Tibial artery (tissue), 4 donors: ENCODE data around the gene GPR15.

Experiments
- DNase-seq, 2 donors: peaks; one replicate each; pipeline ENCODE4 v3.0.0-alpha.2; 2019
- H3K27ac ChIP-seq, 2 donors: fragments of 200-600 bp; sonication (generic) in 1 of 2; 1 replicate in 1 of 2; 2 replicates in 1 of 2; pipeline ENCODE4 v1.5.1; 2018 to 2019; ENCODE audit warnings: mild to moderate bottlenecking in 1 of 2
- H3K27me3 ChIP-seq, 2 donors: fragments of 200-600 bp; sonication (generic) in 1 of 2; one replicate each; pipeline versions ENCODE4 v1.5.1 to v1.6.0; 2016 to 2019
- H3K36me3 ChIP-seq, 3 donors: fragments of 200-600 bp; sonication (generic) in 2 of 3; one replicate each; pipeline ENCODE4 v1.5.1; 2016 to 2019; ENCODE audit warnings: mild to moderate bottlenecking in 2 of 3
- H3K4me1 ChIP-seq, 4 donors: fragments of 200-600 bp; sonication (generic) in 2 of 4; 1 replicate in 3 of 4; 2 replicates in 1 of 4; pipeline ENCODE4 v1.5.1; 2016 to 2019
- H3K4me3 ChIP-seq, 2 donors: fragments of 200-600 bp; sonication (generic) in 1 of 2; 1 replicate in 1 of 2; 2 replicates in 1 of 2; pipeline ENCODE4 v1.5.1; 2018 to 2019; ENCODE audit warnings: mild to moderate bottlenecking in 2 of 2
- H3K9me3 ChIP-seq, 3 donors: fragments of 200-600 bp; sonication (generic) in 1 of 3; one replicate each; pipeline ENCODE4 v1.5.1; 2016 to 2019
- intact Hi-C: fragments of 100-400 bp; cut with DNase I; formaldehyde crosslinking; loops from one replicate; pipeline ENCODE4 v1.15.0; 2023; ENCODE audit warnings: low total_unique reads
- TF ChIP-seq, protein P1 (sequence below), 2 experiments: fragments of 200-600 bp in 1 of 2; fragments of 450-650 bp in 1 of 2; IDR thresholded peaks; one replicate each; pipeline ENCODE4 v1.5.1; 2017 to 2019; ENCODE audit warnings: antibody characterized with exemption in 2 of 2, mild to moderate bottlenecking in 1 of 2, moderate library complexity in 1 of 2

The GPR15 gene

DNA sequence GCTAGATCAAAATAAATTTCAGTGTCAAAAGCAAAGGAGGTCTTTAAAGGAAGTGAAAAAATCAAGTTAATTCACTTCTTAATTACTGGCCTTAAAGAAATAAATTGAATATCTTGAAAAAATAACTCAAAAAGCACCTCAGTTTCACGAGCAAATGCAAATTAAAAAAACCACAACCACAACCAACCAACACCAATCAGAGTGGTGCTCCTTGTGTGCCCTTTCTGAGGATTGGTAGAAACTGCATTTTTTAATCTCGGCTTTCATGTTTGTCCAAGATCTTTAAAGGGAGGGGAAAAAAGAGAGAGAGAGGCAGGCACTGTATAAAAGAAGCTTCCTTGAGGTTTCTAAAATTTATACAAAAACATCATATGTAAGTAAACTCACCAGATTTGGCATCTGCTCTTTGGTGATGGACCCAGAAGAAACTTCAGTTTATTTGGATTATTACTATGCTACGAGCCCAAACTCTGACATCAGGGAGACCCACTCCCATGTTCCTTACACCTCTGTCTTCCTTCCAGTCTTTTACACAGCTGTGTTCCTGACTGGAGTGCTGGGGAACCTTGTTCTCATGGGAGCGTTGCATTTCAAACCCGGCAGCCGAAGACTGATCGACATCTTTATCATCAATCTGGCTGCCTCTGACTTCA, at the start of gene GPR15:
Gene GPR15 (plus strand): TSS at position 357 of the 653 bp plus-strand sequence. CDS start 56 bp downstream, at position 413.
- intact Hi-C loops, result no loop called here
- TF ChIP-seq, protein P1, sequence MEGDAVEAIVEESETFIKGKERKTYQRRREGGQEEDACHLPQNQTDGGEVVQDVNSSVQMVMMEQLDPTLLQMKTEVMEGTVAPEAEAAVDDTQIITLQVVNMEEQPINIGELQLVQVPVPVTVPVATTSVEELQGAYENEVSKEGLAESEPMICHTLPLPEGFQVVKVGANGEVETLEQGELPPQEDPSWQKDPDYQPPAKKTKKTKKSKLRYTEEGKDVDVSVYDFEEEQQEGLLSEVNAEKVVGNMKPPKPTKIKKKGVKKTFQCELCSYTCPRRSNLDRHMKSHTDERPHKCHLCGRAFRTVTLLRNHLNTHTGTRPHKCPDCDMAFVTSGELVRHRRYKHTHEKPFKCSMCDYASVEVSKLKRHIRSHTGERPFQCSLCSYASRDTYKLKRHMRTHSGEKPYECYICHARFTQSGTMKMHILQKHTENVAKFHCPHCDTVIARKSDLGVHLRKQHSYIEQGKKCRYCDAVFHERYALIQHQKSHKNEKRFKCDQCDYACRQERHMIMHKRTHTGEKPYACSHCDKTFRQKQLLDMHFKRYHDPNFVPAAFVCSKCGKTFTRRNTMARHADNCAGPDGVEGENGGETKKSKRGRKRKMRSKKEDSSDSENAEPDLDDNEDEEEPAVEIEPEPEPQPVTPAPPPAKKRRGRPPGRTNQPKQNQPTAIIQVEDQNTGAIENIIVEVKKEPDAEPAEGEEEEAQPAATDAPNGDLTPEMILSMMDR (IDR thresholded peaks at IDR 0.05), result no peak
- Histone ChIP-seq H3K27me3 (peaks cover 0 to 3% of the 10 kb centered on the region in 2 donors), H3K9me3 (no peaks in the 10 kb centered on the region), H3K4me3 (no peak within 1 kb of the TSS), H3K27ac (no peak within 1 kb of the TSS), H3K36me3 (no peaks in the 10 kb centered on the region), H3K4me1 (no peaks in the 10 kb centered on the region)
- DNase-seq, result no peak

DNA sequence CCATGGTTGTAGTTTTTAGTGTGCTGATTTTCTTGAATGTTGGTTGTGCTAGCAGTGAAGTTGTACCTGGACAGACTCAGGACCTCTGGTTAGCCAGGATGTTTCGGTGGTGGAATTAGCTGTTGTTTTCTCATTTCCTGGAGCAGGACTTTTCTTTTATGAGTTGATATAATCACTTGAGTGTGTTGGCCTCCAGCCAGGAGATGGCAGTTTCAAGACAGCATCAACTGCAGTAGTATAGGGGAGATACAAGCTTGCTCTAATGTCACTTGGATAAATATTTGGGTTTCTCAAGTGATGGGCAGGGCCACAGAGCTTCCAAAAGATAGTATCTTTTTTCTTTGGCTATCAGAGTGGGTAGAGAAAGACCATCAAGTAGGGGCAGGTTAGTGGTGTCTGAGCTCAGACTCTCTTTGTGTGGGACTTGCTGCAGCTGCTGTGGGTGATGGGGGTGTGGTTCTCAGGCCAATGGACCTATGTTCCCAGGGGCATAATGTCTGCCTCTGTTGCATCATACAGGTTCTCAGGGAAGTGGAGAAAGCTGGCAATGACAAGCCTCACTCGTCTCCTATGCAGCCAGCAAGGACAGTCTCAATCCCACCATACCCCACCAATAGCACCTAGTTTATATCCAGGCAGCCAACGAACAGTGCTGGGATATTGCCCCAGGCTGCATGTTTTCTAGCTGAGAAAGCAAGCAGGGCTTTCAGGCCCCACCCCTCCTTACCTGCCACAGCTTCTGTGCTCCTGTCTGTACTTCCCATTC, 48.9 kb upstream of the GPR15 start:
- intact Hi-C loops, result no loop called here
- DNase-seq, result no peak
- Histone ChIP-seq H3K27me3 (no peaks in the 10 kb centered on the region), H3K36me3 (peaks cover 0 to 9% (median 0%) of the 10 kb centered on the region in 3 donors), H3K4me3 (no peak overlapping the region), H3K4me1 (no peaks in the 10 kb centered on the region), H3K9me3 (peaks cover 4 to 77% (median 32%) of the 10 kb centered on the region in 3 donors), H3K27ac (no peak overlapping the region)
- TF ChIP-seq, protein P1 (IDR thresholded peaks at IDR 0.05), result no peak

DNA sequence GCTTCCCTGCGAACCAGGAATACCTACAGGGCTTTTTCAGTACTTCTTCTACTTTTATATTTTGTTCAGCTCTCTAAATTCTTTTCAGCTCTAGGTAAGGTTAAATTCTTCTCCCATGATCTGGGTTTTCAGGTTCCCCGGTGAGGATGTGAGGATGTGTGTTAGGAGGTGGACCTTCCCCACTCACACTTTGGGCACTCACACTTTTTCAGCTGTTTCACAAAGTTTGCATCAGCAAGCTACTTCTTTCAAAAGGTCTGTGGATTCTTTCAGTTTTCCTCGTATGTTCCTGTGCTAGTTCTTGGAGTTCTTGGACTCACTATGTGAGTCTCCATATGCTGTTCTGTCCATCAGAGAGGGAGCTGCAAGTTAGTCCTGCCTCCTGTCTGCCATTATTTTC, 48.2 kb upstream of the GPR15 start:
- TF ChIP-seq, protein P1 (IDR thresholded peaks at IDR 0.05), result no peak
- H3K4me1 ChIP-seq, result no peaks in the 10 kb centered on the region
- no peak for DNase-seq
- H3K27ac ChIP-seq, result no peak overlapping the region
- no peak overlapping the region for H3K4me3 ChIP-seq
- intact Hi-C loops, result no loop called here
- H3K27me3 ChIP-seq, result no peaks in the 10 kb centered on the region
- H3K9me3 ChIP-seq, result peaks cover 4 to 77% (median 26%) of the 10 kb centered on the region in 3 donors
- peaks cover 0 to 9% (median 0%) of the 10 kb centered on the region in 3 donors for H3K36me3 ChIP-seq

DNA sequence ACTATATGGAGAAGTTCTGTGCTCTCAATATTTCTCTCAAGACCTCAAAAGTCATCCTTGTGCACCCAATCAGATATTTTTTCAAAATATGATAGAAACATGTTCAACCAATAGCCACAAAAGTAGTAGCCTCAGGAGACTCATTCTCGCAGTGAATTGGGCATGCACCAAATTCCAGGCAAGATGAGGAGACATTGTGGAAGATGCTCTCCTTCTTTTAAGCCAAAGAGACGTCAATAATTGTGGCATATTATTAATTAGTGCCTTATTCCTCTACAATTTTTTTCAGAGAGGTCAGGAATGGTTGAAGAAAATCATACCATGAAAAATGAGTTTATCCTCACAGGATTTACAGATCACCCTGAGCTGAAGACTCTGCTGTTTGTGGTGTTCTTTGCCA, 34.4 kb upstream of the GPR15 start, which contains the start of gene OR5K2:
Gene OR5K2 (plus strand): TSS at position 301 of the 400 bp plus-strand sequence. CDS start 0 bp downstream, at position 301.
- no peak for DNase-seq
- TF ChIP-seq, protein P1 (IDR thresholded peaks at IDR 0.05), result no peak
- intact Hi-C loops, result no loop called here
- Histone ChIP-seq H3K27me3 (no peaks in the 10 kb centered on the region), H3K9me3 (no peaks in the 10 kb centered on the region), H3K4me1 (no peaks in the 10 kb centered on the region), H3K36me3 (no peaks in the 10 kb centered on the region), H3K27ac (no peak within 1 kb of the TSS), H3K4me3 (no peak within 1 kb of the TSS)

DNA sequence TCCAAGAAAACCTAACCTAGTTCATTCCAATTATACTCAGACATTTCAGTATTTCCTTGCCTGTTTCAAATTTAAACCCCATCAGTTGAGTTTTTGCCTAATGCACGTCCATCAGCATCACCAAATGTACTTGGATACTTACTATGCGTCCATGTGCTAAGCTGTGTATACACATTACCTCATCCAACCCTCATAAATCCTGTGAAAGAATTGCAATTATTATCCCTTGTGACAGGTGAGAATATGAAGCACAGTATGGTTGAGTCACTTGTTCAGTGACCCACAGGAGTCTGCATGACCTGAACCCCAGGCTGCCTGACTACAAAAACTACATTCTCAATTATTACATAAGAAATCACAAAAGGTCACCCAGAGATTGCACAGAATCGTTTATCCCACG, 31.8 kb upstream of the GPR15 start:
- H3K27me3 ChIP-seq, result no peaks in the 10 kb centered on the region
- intact Hi-C loops, result no loop called here
- H3K9me3 ChIP-seq, result no peaks in the 10 kb centered on the region
- H3K4me3 ChIP-seq, result no peak overlapping the region
- TF ChIP-seq, protein P1 (IDR thresholded peaks at IDR 0.05), result no peak
- H3K27ac ChIP-seq, result no peak overlapping the region
- peaks cover 0 to 6% (median 0%) of the 10 kb centered on the region in 3 donors for H3K36me3 ChIP-seq
- H3K4me1 ChIP-seq, result peaks cover 0 to 4% (median 0%) of the 10 kb centered on the region in 4 donors
- DNase-seq, result no peak
